HG03432 (cell line): ENCODE data around the gene SLC12A8.

Experiments
- ATAC-seq: cut with Tn5 transposase; IDR thresholded peaks from one replicate; pipeline ENCODE4 v1.9.1; 2021; ENCODE audit warnings: mild to moderate bottlenecking, moderate library complexity; ENCODE audit not compliant: unreplicated experiment

The SLC12A8 gene

GRCh38 chr3:125142420-125142778 lies 70.1 kb downstream of the SLC12A8 start:
- no peak for ATAC-seq

- ATAC-seq = peak; percentile 70
Measured at GRCh38 chr3:125141596-125142419, 70.7 kb downstream of the SLC12A8 start.

- no peak for ATAC-seq
Measured at GRCh38 chr3:125140818-125141595, 71.5 kb downstream of the SLC12A8 start.

GRCh38 chr3:125140011-125140817 lies 72.3 kb downstream of the SLC12A8 start:
- no peak for ATAC-seq

- no peak for ATAC-seq
Measured at GRCh38 chr3:125139386-125139785, 73.2 kb downstream of the SLC12A8 start.

GRCh38 chr3:125137358-125138033 lies 75.1 kb downstream of the SLC12A8 start:
- no peak for ATAC-seq

GRCh38 chr3:125136966-125137357 lies 75.6 kb downstream of the SLC12A8 start:
- no peak for ATAC-seq

- no peak for ATAC-seq
Measured at GRCh38 chr3:125136515-125136914, 76.0 kb downstream of the SLC12A8 start.

- no peak for ATAC-seq
Measured at GRCh38 chr3:125134952-125135351, 77.6 kb downstream of the SLC12A8 start.

GRCh38 chr3:125132815-125133214 lies 79.7 kb downstream of the SLC12A8 start:
- ATAC-seq = no peak

GRCh38 chr3:125129512-125129997 lies 83.0 kb downstream of the SLC12A8 start:
- ATAC-seq = no peak

- no peak for ATAC-seq
Measured at GRCh38 chr3:125128861-125129501, 83.6 kb downstream of the SLC12A8 start.

- ATAC-seq = no peak
Measured at GRCh38 chr3:125126323-125126722, 86.2 kb downstream of the SLC12A8 start.

- no peak for ATAC-seq
Measured at GRCh38 chr3:125125821-125126245, 86.7 kb downstream of the SLC12A8 start.

GRCh38 chr3:125123451-125124305 lies 88.9 kb downstream of the SLC12A8 start:
- no peak for ATAC-seq

GRCh38 chr3:125121246-125122010 lies 91.1 kb downstream of the SLC12A8 start:
- ATAC-seq = peak; percentile 36

- no peak for ATAC-seq
Measured at GRCh38 chr3:125120379-125121122, 92.0 kb downstream of the SLC12A8 start.
